Osteocyte (in vitro differentiated cells): ENCODE measurements around the gene DENND2A. TPM values are rescaled to one million over a fixed set of nuclear protein-coding genes. Genes with fewer than 3 reads are reported as not detected.

Experiments used
- DNase-seq: peaks from one replicate; pipeline ENCODE4 v3.0.0; 2021; ENCODE audit warnings: mixed read lengths; ENCODE audit not compliant: unreplicated experiment; ENCODE audit errors: extremely low spot score
- H3K27ac Mint-ChIP-seq: one replicate; pipeline ENCODE4 v1.8.0; 2021; ENCODE audit warnings: mild to moderate bottlenecking, mixed read lengths; ENCODE audit not compliant: unreplicated experiment
- H3K27me3 Mint-ChIP-seq: one replicate; pipeline ENCODE4 v1.8.0; 2021; ENCODE audit warnings: mixed read lengths; ENCODE audit not compliant: unreplicated experiment
- H3K36me3 Mint-ChIP-seq: one replicate; pipeline ENCODE4 v1.8.0; 2021; ENCODE audit warnings: mixed read lengths; ENCODE audit not compliant: unreplicated experiment
- H3K4me1 Mint-ChIP-seq: one replicate; pipeline ENCODE4 v1.8.0; 2021; ENCODE audit warnings: mixed read lengths; ENCODE audit not compliant: unreplicated experiment
- H3K4me3 Mint-ChIP-seq: one replicate; pipeline ENCODE4 v1.8.0; 2021; ENCODE audit warnings: mild to moderate bottlenecking, moderate library complexity, mixed read lengths; ENCODE audit not compliant: unreplicated experiment
- H3K9me3 Mint-ChIP-seq: one replicate; pipeline ENCODE4 v1.8.0; 2021; ENCODE audit warnings: mixed read lengths; ENCODE audit not compliant: unreplicated experiment
- total RNA-seq: library from RNA; stranded (reverse); gene quantifications from 2 replicates; pipeline ENCODE4 v1.2.1, GENCODE V29; 2021
- TF ChIP-seq, protein P1 (sequence below): fragments of 200-600 bp; sonication (generic); IDR thresholded peaks from 2 replicates; pipeline ENCODE4 v1.5.0; 2021; ENCODE audit warnings: antibody characterized with exemption, mild to moderate bottlenecking, moderate library complexity

The DENND2A gene
- total RNA-seq, 1 donor from 2014 or later = 53.3 TPM

DNA sequence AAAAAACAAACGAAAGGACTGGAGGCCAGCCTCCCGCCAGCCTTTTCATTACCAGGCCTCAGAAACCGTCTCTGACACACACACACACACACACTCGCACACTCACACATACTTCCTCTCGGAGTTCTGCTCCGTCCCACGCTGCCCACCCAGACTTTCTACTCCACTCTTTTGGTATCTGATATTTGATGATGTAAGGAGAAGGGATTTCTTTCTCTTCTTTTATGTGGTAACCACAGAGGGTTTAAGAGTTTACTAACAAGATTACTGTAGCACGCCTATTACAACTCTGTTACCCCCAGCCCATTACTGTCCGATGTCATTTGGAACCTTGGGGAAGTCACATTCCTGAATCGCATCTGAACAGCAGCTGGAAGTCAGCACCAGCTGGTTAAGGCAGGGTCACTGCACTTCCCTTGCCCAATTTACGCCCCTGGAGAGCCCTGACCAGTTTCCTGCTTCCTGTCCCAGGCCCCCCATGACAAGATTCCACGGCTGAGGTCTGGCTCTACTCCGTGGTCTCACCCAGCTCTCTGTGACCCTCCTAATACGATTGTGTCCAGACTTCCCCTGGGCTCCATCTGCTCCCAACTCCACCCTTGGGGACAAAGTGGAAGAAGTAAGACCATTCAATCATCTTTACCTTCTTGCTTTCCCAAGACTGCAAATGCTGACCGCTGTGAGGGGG is 1.1 kb downstream of the DENND2A start:
- TF ChIP-seq, protein P1, sequence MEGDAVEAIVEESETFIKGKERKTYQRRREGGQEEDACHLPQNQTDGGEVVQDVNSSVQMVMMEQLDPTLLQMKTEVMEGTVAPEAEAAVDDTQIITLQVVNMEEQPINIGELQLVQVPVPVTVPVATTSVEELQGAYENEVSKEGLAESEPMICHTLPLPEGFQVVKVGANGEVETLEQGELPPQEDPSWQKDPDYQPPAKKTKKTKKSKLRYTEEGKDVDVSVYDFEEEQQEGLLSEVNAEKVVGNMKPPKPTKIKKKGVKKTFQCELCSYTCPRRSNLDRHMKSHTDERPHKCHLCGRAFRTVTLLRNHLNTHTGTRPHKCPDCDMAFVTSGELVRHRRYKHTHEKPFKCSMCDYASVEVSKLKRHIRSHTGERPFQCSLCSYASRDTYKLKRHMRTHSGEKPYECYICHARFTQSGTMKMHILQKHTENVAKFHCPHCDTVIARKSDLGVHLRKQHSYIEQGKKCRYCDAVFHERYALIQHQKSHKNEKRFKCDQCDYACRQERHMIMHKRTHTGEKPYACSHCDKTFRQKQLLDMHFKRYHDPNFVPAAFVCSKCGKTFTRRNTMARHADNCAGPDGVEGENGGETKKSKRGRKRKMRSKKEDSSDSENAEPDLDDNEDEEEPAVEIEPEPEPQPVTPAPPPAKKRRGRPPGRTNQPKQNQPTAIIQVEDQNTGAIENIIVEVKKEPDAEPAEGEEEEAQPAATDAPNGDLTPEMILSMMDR = no peak
- H3K27ac Mint-ChIP-seq = peak overlapping the region; percentile 97
- DNase-seq = no peak
- H3K27me3 Mint-ChIP-seq = no peaks in the 10 kb centered on the region
- peak overlapping the region; percentile 98 for H3K4me3 Mint-ChIP-seq
- H3K36me3 Mint-ChIP-seq = peaks cover 8% of the 10 kb centered on the region
- no peaks in the 10 kb centered on the region for H3K9me3 Mint-ChIP-seq
- H3K4me1 Mint-ChIP-seq = peaks cover 48% of the 10 kb centered on the region

DNA sequence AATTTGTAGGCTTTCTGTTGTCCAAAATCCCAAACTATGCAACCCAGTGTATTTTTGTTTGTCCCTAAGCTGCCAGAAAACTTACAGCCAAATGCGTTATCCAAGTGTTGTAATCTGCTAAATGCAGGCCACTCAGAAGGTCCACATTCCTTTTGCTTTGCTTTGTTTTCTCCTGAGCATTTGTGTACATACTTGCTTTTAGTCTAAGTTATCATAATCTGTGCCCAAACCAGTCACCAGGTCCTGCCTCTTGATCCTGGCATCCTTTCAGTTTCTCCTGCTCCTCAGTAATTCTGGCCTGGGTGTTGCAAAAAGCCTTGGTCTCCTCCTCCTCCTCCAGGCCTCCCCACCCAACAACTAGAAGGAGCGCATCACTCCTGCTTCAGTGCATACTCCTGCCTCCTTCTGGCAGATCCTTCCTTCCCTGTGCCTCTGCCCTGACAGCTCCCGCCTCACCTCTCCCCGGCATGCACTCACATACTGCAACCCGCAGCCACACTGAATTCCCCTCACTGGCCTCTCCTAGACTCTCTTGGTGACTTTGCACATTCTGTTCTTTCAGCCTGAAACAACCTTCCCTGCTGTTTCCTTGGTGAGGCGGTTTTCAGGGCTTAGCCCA is 2.3 kb downstream of the DENND2A start:
- DNase-seq = no peak
- H3K4me1 Mint-ChIP-seq = peaks cover 47% of the 10 kb centered on the region
- H3K27ac Mint-ChIP-seq = peak overlapping the region; percentile 97
- H3K9me3 Mint-ChIP-seq = no peaks in the 10 kb centered on the region
- H3K27me3 Mint-ChIP-seq = no peaks in the 10 kb centered on the region
- peak overlapping the region; percentile 98 for H3K4me3 Mint-ChIP-seq
- H3K36me3 Mint-ChIP-seq = peaks cover 11% of the 10 kb centered on the region
- TF ChIP-seq, protein P1 = peak; percentile 48

DNA sequence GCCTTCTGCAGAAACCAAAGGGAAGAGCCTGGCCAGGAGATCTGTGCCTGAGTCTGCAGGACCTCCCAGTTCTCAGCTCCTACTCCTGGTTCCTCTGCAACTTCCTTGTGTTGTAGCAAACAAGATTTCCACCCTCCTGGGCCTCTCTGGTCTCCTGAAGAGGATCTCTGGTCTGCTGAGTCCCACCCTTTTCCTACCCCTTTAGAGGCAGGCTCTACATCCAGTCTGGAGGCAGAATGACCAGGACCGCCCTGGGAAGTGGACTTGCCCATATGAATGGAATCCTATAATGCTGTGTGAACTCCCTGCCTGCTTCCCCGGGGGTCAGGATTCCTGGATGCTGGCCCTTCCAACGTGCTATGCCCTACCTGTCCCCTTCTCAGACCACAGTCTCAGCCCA is 3.2 kb downstream of the DENND2A start:
- H3K27ac Mint-ChIP-seq = peak overlapping the region; percentile 97
- H3K4me1 Mint-ChIP-seq = peaks cover 47% of the 10 kb centered on the region
- no peaks in the 10 kb centered on the region for H3K9me3 Mint-ChIP-seq
- H3K27me3 Mint-ChIP-seq = no peaks in the 10 kb centered on the region
- H3K36me3 Mint-ChIP-seq = peaks cover 11% of the 10 kb centered on the region
- DNase-seq = no peak
- TF ChIP-seq, protein P1 = no peak
- no peak overlapping the region for H3K4me3 Mint-ChIP-seq

DNA sequence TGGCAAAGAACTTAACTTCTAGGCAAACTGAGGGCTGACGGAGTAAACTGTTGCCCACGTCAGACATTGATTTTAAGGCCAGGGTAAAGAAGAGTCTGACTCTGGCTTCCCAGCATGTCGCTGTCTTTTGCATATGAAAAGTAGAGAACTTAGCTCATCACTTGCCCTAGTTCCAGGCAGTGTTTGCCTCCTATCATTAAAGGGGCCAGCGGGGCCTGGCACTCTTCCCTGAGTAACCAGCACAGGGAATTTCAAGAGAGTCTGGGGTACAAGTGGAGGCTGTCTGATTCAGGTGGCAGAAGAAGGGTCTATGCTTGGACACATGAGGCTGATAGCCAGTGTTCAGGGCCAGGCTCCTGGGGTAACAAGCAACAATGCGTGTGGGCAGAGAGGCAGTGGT is 4.8 kb downstream of the DENND2A start:
- Mint-ChIP-seq H3K9me3 (no peaks in the 10 kb centered on the region), H3K4me3 (no peak overlapping the region), H3K27ac (peak overlapping the region; percentile 34)

DNA sequence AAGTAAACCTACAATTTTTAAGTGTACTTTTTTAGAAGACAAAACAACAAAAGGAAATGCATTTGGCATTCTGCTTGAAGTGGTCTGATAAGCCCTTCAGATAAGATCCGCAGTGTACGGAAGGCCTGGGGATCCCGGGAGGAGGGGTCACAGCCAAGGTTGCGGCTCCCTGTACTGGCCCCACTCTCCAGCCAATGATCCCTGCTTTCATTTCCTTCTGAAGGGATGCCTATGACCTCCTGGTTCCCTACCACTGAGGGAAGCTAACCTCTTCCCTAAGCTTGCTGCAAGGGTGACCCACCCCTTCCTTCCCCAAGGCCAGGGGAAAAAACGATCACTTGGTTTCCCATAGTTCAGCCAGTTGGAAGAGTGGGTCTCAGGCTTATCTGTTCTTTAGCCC is 5.3 kb downstream of the DENND2A start:
- Mint-ChIP-seq H3K27ac (no peak overlapping the region), H3K9me3 (no peaks in the 10 kb centered on the region), H3K4me1 (peaks cover 38% of the 10 kb centered on the region), H3K27me3 (no peaks in the 10 kb centered on the region), H3K4me3 (no peak overlapping the region), H3K36me3 (peaks cover 11% of the 10 kb centered on the region)
- no peak for DNase-seq
- TF ChIP-seq, protein P1 = no peak

More for the DNA sequence above, 4.8 kb downstream of the DENND2A start:
- peaks cover 11% of the 10 kb centered on the region for H3K36me3 Mint-ChIP-seq
- H3K4me1 Mint-ChIP-seq = peaks cover 38% of the 10 kb centered on the region
- no peak for DNase-seq
- H3K27me3 Mint-ChIP-seq = no peaks in the 10 kb centered on the region
- TF ChIP-seq, protein P1 = no peak
